GM19455 (cell line): ENCODE data around the gene ELOVL6.
A peak's percentile ranks its signal among the peaks of the same experiment; 100 is the strongest.
"Not testable (repeated sequence)": the region's sequence is repeated elsewhere in the genome, so short reads cannot be mapped to it uniquely, and the experiment has no call there.

Experiments
- ATAC-seq: cut with Tn5 transposase; IDR thresholded peaks from one replicate; pipeline ENCODE4 v1.9.1; 2021; ENCODE audit not compliant: unreplicated experiment

The ELOVL6 gene

DNA sequence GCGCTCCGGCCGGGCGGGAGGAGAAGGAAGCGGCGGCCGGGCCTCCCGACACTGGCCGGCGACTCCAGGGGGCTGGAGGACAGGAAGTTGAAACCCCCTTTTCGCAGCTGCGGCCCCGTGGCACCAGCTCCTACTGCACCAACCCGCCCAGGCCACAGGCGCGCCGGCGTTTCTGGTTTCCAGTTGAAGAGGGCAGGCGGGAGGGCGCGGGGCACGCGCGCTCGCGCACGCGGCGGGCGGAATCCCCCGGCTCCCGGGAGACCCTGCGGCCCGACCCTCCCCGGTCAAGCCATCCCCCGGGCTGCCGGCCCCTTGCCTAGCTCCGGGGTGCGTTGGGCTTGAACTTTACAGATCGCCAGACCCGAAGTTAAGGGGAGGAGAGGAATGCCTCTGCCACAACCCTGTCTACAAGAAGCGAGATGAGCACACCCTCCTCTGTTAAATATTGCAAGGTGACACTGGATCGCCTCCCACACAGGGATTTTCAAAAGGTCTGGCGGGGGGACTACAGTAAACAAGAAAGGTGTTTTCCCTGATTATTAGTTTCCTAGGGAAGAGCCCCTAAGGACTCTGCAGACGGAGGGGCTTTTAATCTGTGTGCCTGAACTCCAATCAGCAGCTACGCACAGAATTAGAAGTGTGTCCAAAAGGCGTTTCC lies 1.4 kb downstream of the ELOVL6 start:
- peak; percentile 41 for ATAC-seq

DNA sequence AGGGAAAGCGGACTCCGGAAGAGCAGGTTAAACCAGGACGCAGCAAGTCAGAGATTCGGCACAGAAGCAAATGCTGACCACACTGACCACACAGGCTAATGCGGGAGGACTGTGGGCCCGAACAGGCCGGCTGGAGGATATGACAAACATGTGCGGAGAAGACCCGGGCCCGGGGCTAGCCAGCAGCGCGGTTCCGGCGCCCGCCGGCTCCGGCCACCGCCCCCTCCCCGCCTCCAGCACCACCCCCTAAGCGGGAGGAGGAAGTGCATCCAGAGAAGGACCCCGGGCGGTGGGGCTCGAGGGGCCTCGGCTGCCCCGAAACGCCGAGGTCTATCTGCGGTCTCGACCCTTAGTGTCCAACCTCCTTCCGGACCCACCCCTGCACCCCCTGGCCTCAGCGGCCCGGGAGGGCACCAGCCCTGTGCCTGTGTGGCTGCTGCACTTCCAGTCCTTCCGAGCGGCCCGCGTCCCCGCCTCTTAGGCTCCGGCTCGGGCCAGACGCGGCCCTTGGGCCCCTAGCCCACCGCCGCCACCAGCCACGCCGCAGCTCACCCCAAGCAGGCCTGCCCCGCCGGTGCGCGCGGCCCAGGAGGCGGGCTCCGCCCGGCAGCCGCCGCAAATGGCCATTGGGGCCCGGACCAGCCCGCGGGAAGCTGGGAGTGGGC lies 2.1 kb downstream of the ELOVL6 start:
- ATAC-seq = peak; percentile 40

DNA sequence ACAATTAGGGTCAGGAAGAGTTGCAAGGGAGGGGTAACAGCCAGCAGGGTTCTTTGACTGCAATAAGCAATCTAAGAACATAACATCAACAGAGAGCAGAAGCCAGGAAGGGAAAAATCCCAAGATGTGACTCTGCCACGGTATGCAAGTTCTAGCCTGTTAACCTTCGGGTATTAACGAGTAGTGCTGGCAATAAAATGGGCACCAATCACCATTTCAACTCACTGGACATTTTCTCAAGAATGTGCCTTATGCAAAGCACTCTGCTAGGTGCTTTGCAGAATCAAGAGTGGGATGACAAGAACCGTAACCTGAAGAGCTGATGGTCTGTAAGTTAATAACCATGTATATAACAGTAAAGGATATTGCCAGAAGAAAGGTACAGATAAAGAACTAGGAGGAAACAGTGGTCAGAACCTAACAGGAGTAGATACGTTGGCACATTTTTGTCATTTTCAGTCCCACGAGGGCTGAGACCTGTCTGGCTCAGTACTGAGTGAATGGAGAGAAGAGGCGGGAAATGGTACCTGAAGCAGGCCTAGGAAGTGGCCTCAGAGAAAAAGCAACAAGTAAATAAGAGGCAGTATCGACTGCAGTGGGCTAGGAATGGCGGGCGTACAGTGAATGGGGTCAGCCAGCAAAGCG lies 2.7 kb downstream of the ELOVL6 start:
- ATAC-seq = peak; percentile 14

DNA sequence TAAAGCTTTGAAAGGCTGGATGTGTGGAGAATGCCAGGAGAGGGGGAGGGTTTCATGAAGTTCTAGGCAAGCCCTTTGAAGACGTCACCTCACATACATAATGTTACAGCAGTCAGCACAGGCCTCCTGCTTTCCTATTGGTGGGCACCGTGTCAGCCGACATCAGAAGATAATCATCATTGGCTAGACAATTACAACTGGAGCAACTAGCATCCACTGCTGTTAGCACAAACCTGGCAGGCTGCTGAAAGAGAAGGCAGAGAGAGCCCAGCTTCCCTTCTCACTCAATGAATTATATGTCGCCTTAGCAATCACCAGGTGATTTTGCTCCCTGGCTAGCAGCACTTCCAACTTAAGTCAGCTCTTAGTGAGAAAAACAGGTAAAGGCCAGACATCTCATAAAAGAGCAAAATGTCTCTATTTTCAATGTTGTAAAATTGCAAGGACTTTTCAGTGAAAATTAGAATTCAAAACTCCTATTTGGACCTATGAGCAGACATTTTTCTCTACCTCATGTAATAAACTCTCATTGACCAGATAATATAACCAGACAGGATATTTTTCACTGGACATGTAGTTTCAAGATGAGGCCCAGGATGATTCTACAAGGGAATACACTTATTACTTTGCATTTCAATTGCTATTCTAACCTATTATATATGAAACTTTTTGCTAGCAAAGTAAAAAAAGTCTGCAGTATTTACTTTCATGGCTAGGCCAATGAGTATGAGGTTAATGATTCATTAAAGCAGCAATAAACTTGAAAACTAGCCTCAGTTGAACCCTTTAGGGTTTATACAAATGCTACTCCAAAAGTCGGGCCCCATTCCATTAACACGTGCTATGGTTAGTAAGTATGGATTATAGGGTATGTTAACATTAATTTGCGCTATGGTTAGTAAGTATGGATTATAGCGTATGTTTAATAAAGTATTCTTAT lies 4.3 kb downstream of the ELOVL6 start:
- peak; percentile 53 for ATAC-seq

DNA sequence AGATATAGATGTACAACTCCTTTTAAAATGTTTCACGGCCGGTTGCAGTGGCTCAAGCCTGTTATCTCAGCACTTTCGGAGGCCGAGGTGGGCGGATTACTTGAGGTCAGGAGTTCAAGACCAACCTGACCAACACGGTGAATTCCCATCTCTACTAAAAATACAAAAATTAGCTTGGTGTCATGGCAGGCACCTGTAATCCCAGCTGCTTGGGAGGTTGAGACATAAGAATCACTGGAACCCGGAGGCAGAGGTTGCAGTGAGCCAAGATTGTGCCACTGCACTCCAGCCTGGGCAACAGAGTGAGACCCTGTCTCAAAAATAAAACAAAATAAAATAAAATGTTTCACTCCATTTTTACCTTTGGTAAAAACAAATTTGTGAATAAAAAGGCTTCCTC lies 5.1 kb downstream of the ELOVL6 start:
- ATAC-seq = not testable (repeated sequence)

DNA sequence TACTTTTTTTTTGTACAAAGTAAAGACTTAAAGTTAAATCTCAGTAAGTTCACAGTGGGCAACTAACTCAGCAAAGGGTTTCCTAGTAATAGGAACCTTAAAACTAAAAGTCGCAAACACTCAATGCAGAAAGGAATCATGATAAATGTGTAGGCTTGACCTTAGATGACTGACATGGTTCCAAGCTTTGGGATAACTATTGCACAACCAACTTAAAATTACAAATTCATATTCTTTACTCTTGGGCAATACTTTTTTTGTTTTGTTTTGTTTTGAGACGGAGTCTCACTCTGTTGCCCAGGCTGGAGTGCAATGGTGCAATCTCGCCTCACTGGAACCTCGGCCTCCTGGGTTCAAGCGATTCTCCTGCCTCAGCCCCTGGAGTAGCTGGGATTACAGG lies 8.2 kb downstream of the ELOVL6 start:
- ATAC-seq = no peak

DNA sequence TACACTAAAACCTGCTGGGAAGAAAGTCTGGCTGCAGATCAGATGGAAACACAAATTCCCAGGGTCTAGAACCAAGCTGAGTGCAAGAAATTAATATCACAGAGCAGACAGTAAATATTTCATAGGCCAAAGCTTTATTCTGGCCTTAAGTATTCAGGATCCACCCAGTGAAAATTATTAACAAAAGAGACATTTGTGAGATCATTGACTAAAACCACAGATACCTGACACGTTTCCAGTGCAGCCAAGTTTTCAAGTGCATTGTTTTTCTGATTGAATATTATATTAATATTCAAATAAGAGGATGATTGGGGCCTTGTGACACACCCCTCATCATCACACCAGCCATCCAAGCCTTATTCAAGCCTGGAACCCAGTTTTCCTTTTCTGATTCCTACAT lies 10.3 kb downstream of the ELOVL6 start:
- ATAC-seq = no peak

DNA sequence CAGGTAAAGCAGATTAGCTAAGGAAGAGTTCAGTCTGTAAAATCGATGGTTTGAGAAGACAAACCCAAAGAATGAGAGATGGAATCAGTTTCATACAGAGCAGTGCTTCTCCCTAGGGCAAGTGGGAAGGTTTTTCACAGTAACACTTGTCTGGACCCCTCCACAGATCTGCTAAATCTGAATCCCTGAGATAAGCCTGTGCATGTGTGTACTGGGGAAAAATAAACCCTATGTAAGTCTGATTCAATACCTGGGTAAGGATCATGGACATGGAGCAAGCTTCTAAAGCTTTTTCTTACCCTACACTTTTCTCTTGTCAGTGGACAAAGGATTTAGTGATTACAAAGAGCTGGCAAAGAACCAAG lies 13.6 kb downstream of the ELOVL6 start:
- no peak for ATAC-seq

DNA sequence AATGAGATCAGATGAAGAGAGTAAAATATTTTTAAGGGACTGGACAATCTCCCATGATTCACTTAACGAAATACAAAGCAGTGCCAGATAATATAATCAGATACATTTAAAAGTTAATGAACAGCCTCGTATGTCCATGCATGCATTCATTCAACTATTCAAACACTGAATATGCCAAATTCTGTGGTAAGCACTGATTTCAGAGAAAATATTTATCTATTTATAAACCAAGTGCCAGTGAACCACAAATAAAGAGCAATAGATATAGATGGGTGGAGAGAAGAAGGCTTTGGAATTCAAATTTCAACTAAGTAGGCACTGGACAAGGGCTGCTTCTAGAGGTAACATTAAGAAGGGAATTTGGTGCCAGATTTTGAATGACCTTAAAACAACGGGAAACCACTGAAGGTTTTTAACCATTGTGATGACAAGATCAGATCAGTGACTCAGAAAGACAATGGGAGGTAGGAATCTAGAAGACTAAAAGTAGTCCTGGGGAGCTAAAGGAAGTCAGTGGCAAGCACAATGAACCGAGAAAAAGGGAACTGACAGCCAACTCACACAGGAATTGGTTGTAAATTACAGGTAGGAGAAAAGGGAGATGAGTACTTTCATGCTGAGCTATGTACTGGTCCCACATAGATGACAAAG lies 14.2 kb downstream of the ELOVL6 start:
- ATAC-seq = no peak

DNA sequence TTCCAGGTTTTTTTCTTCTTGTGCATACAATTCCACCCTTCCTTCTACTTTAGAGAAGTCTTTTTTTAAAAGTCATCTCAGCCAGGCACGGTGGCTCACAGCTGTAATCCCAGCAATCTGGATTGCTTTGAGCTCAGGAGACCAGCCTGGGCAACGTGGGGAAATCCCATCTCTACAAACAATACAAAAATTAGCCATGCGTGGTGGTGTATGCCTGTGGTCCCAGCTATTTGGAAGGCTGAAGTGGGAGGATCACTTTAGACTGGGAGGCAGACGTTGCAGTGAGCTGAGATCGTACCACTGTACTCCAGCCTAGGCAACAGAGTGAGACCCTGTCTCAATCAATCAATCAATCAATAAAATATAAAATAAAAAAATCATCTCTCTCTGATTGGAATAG lies 14.8 kb downstream of the ELOVL6 start:
- ATAC-seq = no peak

DNA sequence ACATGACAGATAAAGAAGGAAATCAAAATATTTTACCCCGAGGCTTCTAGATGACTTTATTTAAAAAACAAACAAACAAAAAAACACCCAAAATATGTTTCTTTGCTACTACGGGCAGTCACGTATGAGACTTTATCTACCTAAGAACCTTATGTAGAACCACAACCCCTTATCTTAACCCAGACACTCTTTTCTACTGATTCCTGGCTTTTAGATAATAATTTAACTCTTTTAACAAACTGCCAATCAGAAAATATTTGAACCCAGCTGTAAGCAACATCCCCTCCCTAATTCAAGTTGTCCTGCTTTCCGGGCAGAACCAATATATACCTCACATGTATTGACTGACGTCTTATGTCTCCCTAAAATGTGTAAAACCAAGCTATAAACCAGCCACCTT lies 15.4 kb downstream of the ELOVL6 start:
- no peak for ATAC-seq

DNA sequence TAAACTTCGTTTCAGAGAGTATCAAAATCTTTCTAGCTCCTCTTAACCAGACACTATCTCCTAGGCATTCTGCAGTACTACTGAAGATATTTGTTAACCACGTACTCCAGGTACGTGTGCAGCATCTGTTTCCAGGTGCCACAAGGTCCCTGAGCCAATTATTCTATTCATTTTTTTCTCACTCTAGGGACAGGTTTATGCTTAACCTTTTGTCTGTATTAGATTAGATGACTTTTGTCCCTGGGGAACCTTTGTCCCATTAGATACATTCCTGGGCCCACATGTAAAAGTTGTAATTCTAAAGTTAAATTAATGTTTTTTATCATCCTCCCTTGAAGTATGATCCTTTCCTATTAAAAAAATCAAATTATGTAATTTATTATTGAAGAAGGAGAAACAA lies 16.5 kb downstream of the ELOVL6 start:
- no peak for ATAC-seq

DNA sequence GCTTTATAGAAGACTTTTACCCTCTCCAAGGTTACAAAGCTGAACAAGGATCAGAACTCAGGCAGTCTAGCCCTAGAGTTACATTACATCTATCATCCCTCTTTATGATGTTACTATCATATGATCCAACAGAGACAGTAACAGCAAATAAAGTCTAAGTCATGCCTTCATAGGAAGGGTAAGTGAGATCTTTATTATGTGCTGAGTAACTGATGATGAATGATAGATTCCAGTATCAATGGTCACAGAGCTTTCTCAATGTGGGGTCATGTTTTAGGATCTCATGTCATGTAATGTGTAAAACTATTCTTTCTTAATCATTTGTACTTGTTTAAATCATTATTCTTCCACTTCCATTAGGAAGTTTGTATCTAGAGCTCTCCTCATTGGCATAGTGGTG lies 22.8 kb downstream of the ELOVL6 start:
- ATAC-seq = no peak

DNA sequence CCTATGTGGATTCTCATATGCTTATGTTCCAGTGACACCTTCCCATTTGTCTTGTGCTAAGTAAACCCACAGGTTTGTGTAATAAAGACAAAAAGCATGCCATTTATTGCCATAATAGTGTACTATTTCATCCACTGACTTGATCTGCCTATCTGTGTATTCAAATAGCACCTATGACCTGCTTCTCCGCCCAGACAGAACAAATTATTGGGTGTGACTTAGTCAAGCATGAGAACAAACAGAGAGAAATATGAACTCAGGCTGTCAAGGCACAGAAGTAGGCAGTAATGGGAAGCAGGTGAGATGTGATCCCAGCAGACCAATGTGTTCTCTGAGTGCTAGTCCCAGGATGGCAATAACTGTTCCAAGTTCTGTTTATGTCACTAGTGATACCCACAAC lies 25.4 kb downstream of the ELOVL6 start:
- no peak for ATAC-seq

DNA sequence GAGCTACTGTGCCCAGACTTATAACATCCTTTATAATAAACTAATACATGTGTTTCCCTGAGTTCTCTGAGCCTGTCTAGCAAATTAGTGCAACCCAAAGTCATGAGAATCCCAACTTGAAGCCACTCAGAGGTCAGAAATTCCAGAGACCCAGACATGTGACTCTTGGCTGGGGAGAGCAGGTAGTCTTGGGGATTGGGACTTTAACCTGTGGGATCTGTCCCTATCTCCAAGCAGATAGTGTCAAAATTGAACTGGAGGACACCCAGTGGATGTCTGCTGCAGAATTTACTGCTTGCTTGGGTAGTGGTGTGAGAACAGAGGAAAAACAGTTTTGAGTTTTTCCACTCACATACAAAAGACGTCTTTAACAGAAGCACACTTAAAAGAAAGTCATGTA lies 26.4 kb downstream of the ELOVL6 start:
- no peak for ATAC-seq

DNA sequence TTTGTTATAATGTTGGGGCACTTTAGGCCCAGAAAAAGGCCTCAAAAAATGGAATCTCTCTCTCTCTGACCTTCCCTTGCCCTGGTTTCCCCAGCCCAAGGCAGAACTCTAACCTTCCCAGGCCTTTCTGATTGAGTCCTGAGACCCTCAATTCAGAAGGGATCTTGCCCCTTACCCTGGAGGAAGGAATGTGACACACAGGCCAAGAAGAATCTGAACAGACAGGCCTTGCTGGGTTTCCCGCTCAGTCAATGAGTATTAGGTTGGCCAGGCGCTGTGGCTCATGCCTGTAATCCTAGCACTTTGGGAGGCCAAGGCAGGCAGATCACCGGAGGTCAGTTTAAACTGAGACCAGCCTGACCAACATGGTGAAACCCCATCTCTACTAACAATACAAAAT lies 27.6 kb downstream of the ELOVL6 start:
- no peak for ATAC-seq

DNA sequence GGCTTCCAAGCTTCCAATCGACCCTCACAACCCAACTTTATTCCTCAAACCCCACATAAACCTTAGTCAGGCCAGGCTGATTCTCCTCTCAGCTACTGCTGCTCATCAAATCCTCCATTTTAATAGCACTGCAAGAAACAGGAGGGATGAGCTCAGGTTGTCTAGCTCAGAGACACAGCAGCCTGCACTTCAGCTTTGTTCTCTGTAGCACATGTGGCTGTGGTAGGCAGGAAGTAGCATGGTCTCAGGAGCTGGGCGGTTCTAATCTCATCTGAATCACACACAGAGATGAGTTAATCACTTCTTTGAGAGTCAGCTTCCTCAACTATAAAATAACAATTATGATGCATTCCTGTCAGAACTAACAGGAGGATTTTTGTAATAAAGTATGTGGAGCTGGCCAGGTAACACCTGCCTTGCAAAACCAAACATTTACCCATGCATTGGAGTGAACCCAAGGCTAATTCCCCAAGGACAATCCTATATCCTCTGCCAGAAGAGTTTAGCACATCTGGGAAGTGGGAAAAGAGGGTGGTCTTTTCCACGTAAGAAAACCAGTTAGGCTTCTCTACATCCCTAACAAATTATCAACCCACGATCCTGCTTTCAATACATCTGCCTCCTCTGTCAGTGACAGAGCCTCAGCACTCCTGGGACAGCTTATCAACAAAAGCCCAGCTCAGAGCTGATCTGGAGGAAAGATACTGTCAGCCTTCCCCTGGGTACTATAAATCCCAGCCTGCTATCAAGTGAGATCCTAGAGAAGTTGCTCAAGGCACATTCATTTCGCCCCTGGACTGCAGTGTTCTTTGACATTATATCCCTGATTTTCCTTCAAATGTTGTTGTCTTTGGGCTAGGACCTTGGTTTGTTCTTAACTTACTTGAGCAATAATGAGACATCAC lies 32.8 kb downstream of the ELOVL6 start:
- ATAC-seq = no peak

DNA sequence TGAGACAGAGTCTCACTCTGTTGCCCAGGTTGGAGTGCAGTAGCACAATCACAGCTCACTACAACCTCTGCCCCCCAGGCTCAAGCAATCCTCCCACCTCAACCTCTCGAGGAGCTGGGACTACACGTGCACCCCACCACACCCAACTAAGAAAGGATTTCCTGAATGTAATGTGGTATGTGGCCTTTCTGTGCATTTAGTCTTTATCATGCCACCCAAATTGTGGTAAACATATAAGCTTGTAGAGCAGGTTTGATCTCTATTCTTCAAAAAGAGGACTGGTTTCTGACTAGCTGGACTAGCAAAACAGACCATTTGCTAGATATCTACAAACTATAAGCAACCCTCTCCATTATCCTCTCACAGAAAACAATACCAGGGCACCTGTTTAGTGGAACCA lies 33.6 kb downstream of the ELOVL6 start:
- no peak for ATAC-seq

DNA sequence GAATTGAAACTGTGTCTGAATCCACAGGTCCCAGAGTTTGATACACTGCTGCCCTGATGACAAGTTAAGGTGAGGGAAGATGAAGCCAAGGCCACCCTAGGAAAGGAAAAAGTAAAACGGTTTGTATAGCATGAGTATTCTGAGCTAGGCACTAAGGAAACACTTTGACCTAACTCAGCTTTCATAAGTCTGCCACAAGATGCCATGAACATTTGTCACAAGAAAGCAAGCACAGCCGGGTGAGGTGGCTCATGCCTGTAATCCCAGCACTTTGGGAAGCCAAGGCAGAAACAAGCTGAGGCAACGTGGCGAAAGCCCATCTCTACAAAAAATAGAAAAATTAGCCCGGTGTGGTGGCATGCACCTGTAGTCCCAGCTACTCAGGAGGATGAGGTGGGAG lies 34.2 kb downstream of the ELOVL6 start:
- ATAC-seq = no peak
